GM12864 (cell line): ENCODE results near the gene SLC9A7.

Source experiments
- DNase-seq: peaks from one replicate; pipeline ENCODE4 v3.0.0-alpha.2; 2011; ENCODE audit warnings: low read depth
- H3K4me3 ChIP-seq: 2 replicates; pipeline ENCODE4 v1.5.1; 2011; ENCODE audit warnings: mild to moderate bottlenecking, low read depth, low read length, control low read depth
- TF ChIP-seq, protein P1 (sequence below): IDR thresholded peaks from 2 replicates; pipeline ENCODE4 v1.5.1; 2011; ENCODE audit warnings: low read depth, mild to moderate bottlenecking, moderate library complexity, low read length, control low read depth, inconsistent platforms; ENCODE audit errors: missing control alignments

Gene SLC9A7

DNA sequence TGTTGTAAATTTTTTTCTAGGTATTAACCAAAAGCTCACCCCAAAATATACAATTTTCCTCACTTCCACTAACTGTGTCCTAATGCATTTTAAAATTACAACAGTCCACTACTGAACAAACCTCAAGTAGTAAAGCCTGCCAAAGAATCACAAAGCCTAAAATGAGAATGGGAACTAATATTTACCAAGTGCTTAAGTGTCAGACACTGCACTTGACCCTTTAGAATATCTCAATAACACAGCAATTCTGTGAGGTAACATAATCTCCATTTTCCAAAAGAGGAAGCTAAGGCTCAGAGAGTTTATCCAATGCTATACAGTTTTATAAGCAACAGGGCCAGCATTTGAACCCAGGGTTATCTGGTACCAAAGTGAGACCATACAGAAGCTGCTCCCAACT lies 4.9 kb downstream of the SLC9A7 start:
- H3K4me3 ChIP-seq = no peak overlapping the region; the same call in 1 of the 2 replicates
- TF ChIP-seq, protein P1, sequence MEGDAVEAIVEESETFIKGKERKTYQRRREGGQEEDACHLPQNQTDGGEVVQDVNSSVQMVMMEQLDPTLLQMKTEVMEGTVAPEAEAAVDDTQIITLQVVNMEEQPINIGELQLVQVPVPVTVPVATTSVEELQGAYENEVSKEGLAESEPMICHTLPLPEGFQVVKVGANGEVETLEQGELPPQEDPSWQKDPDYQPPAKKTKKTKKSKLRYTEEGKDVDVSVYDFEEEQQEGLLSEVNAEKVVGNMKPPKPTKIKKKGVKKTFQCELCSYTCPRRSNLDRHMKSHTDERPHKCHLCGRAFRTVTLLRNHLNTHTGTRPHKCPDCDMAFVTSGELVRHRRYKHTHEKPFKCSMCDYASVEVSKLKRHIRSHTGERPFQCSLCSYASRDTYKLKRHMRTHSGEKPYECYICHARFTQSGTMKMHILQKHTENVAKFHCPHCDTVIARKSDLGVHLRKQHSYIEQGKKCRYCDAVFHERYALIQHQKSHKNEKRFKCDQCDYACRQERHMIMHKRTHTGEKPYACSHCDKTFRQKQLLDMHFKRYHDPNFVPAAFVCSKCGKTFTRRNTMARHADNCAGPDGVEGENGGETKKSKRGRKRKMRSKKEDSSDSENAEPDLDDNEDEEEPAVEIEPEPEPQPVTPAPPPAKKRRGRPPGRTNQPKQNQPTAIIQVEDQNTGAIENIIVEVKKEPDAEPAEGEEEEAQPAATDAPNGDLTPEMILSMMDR = no peak

DNA sequence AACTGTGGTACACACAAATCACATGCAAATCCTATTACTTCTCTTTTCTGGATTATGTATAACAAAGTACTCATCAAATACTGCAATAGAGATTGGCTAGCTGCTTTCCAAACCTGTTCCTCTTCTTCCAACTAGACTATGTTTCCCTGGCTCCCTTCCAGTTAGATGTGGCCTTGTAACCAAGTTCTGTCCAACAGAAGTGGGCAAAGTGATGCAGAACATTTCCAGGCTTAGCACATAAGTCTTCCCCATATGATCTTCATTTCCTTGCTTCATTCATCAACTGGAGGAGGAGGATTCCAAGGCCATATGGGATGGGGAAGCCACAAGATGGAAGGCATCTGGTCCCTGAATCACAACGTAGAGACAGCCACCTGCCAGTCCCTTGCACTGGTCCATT lies 8.0 kb downstream of the SLC9A7 start:
- TF ChIP-seq, protein P1 = no peak
- H3K4me3 ChIP-seq = no peak overlapping the region
- DNase-seq = no peak

More for the DNA sequence above, 4.9 kb downstream of the SLC9A7 start:
- no peak for DNase-seq

DNA sequence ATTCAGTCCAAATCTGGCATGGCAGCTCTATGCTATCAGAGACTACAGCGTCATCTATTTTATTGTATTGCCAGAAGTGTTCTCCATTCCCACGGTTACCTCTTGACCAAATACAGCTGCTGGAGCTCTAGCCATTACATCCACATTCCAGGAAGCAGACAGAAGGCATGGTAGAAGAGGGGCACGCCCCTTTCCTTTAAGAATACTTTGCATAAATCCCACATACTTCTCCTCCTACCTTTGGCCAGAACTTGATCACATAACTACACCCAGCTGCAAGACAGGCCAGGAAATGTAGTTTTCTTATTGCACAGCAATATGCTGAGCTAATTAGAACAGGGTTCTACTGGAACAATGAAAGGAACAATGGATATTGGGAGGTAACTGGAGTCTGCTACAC lies 14.9 kb downstream of the SLC9A7 start:
- H3K4me3 ChIP-seq = no peak overlapping the region
- no peak for DNase-seq
- TF ChIP-seq, protein P1 = no peak

DNA sequence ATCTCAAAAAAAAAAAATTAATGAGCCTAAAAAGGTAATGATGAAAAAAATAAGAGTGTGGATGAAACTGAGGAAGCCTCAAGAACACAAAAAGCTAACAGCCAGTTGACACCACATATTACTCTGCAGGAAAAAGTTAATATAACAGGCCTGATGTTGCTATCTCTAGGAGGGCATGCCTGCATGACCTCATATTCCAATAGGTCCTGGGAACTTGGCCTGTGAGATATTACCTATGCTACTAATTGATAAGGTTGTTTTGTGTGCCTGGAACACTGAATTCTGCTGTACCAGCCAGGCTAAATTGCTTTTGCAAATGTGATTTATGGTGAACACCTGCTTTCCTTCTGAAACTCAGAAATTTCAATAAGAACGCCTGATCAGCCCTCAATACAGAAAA lies 15.9 kb downstream of the SLC9A7 start:
- no peak for DNase-seq
- no peak overlapping the region for H3K4me3 ChIP-seq
- TF ChIP-seq, protein P1 = no peak

DNA sequence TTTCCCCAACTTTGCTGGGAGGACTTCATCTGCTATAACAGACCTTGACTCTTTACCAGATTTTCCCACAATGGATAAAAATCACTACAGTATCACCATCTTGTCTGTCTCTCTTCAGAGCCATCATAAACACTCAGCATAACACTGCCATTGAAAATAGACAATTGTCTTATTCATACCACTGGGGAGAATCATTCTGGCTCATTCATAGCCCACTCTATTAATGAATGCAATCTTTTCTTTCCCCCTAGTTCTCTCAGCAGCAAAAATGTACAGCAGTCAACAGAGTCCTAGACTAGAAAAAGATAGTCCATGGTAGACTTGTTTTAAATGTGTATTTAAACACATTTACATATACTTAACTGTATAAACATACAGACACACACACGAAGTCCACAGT lies 19.2 kb downstream of the SLC9A7 start:
- H3K4me3 ChIP-seq = no peak overlapping the region
- TF ChIP-seq, protein P1 = no peak
- DNase-seq = no peak

DNA sequence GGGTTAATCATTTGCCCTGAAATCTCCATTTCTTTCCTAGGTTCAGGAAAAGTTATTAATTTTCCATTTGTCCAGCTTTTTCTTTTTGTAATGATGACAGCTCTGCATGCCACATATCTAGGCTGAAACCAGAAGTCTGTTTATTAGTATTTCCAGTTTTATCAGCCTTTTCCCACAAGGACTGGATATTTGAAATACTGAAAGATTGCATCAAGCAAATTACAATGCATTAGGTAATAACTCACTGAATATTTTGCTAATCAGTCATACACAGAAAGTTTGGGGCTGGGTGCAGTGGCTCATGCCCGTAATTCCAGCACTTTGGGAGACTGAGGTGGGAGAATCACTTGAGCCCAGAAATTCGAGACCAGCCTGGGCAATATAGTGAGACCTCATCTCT lies 21.5 kb downstream of the SLC9A7 start:
- DNase-seq = no peak
- TF ChIP-seq, protein P1 = no peak
- H3K4me3 ChIP-seq = no peak overlapping the region

DNA sequence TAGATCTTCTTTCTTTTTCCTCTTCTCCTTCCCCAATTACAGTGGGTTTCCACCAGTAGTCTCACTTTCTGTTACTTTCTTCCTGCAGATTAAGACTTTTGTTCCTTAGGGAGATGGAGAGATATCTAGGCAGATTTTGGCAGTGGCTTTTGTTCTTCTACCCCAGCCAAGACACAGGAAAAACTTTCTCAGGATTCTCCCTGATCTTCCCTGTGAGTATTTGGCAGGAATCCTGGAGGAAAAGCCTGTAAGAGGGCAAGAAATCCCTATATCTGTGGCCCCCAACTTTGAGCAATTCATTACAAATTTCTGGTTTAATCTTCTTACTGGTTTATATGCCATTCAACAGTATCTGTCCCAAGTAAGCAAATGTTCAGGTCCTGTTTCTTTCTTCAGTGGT lies 21.9 kb downstream of the SLC9A7 start:
- no peak for DNase-seq
- TF ChIP-seq, protein P1 = no peak
- no peak overlapping the region for H3K4me3 ChIP-seq
